Right renal pelvis (tissue), 4 donors: ENCODE data around the gene LAT. TPM values are rescaled to one million over a fixed set of nuclear protein-coding genes. Genes with fewer than 3 reads are reported as not detected.
A peak's percentile ranks its signal among the peaks of the same experiment; 100 is the strongest.

Source experiments
- DNase-seq, 4 donors: peaks; one replicate each; pipeline ENCODE4 v3.0.0-alpha.2; 2013; ENCODE audit warnings: low read depth in 4 of 4, low spot score in 3 of 4, missing footprints in 1 of 4
- polyA plus RNA-seq, 4 donors: library from polyadenylated mRNA; unstranded; fragments of 120-200 nt; gene quantifications; one replicate each; pipeline ENCODE4 v1.2.1, GENCODE V29; 2013; ENCODE audit not compliant: insufficient read length in 4 of 4

The LAT gene
- polyA plus RNA-seq, 4 donors: 4.5 to 10.1 (median 5.7) TPM

GRCh38 chr16:29007730-29008593 lies 23.1 kb downstream of the LAT start:
- no peak for DNase-seq

DNA sequence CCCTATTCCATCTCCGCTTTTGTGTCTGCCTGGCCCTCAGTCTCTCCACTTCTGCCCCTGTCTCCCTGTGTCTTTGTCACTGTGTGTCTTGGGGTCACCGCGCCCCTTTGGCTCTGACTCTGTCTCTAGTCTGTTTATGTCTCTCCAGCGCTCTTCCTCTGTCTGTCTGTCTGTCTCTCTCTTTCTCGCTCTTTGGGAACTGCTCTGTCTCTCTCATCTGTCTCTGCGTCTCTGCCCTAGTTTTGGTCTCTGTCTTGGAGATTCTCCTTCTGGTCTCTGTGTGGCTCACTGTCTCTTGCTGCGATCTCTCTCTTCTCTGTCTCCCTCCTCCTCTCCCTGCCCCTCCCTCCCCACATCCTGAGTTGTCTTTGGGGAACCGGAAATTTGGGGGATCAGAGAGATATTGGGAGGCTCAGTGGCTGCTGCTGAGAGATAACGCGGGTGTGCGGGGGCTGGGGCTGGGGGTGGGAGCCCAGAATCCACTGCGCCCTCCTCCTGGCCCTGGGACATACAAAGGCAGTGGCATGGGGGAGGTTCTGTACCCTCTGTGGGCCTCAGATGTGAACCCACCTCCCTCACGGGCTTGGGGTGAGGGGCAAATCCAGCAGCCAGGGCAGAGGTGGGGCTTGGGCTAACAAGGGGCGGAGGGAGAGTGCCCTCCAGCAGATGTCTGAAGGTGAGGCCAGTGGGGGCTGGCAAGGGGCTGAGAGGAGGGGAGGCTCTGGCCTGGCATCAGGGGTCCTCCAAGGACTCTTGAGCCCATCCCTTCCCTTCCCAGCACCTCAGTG lies 24.4 kb downstream of the LAT start:
- DNase-seq: no peak

GRCh38 chr16:29009838-29010166 lies 24.9 kb downstream of the LAT start:
- DNase-seq: no peak

DNA sequence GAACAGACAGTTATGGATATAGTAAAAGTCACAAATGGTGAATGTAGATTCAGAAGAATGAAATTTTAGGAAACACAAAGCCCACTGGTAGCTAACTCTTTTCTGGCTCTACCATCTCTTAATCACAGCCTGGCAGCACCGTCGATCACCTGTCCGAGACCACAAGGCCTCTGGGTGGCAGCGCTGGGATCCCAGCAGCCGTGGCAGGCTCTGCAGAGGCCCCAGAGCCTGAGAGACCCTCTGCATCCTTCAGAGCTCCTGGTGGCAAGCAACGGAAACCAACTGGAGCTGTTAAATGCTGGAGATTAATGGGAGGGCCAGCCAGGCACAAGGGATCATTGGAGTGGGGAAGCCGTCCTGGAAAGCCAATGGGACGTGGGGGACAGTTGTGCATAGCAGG lies 26.3 kb downstream of the LAT start:
- DNase-seq: no peak

GRCh38 chr16:29011851-29012250 lies 27.0 kb downstream of the LAT start:
- no peak for DNase-seq

DNA sequence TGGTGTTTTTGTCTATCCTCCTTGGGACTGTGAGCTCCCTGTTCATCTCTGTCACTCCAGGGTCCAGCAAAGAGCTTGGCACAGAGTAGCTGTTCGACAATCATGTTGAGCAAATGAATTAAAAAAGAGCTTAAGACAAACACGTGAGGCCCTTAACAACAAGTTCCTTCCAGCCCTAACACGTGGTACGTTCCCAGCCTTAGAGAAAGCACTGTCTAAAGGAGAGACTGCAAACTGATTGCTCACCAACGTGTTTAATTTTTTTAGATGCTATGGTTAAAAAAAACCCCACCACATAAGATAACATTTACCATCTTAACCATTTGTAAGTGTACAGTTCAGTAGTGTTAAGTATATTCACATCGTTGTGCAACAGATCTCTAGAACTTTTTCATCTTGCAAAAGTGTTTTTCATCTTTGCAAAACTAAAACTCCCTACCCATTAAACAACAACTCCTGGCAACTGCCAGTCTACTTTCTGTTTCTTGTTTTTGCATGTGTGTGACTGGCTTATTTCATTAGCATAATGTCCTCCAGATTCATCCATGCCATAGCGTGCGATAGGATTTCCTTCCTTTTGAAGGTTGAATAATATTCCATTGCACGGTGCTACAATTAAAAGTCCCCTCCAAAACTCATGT lies 28.2 kb downstream of the LAT start:
- DNase-seq: no peak

GRCh38 chr16:29014561-29015069 lies 29.8 kb downstream of the LAT start:
- DNase-seq: no peak

GRCh38 chr16:29022196-29022595 lies 37.3 kb downstream of the LAT start:
- DNase-seq: no peak

- DNase-seq: no peak
Measured at GRCh38 chr16:29023279-29024277, 38.7 kb downstream of the LAT start.

- no peak for DNase-seq
Measured at GRCh38 chr16:29024278-29024677, 39.4 kb downstream of the LAT start.

- DNase-seq: no peak
Measured at GRCh38 chr16:29025218-29025617, 40.4 kb downstream of the LAT start.

GRCh38 chr16:29025735-29026134 lies 40.9 kb downstream of the LAT start:
- no peak for DNase-seq

DNA sequence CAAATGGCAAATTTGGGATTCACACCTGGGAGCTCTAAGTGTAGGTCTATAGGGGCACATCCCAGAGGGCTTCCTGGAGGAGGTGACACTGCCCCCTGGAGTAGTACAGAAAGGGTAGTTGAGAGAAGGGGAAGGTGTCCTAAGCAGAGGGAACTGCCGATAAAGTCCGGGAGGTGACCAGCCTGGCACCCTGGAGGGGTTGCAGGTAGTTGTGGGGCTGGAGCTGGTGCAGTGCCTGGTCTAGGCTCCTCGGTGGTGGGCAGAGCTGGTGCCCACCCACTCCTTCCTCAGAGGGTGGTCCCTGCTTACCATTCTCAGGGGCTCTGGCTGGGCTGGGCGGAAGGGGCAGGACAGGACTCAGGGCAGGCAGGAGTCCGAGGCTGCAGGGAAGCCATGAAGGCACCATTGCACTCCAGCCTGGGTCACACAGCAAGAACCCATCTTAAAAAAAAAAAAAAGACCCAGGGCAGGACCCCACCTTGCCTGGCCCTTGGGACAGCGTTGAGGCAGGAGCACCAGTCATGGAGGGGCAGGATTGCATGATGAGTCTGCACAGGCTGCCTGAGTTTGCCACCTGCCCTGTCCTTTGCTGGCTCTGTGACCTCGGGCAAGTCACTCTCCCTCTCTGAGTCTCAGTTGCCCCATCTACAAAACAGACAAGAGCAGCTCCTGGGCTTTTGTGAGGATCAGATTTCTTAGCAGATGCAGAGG lies 43.8 kb downstream of the LAT start:
- no peak for DNase-seq

GRCh38 chr16:29029168-29029994 lies 44.5 kb downstream of the LAT start:
- peak in 2 of 4 donors; percentile 0 to 2 for DNase-seq

DNA sequence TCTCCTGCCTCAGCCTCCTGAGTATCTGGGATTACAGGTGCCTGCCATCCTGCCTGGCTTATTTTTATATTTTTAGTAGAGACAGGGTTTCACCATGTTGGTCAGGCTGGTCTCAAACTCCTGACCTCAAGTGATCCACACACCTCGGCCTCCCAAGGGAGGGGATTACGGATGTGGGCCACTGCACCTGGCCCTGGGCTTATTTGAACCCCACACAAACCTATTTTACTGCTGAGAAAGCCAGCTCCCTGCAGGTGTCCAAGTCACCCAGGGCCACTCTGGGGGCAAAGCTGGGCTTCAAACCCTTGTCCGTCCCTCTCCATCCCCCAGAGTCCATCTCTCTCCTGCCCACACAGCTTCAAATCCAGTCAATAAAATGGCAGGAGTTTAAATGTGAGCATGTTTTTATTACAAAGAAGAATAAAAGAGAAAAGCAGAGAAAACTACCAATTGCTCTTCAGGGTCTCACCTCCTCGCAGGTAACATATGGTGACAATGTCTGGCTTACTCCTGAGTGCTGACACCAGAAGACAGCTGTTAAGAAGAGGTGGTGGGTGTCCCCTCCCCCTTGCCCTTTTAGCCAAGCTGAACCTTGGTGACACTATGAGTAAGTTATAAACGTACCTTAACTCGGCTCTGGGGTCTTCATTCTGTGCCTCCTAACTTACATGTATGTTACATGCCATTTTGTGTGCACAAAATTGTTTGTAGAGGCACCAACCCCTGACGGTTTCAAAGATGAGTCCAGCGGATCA lies 45.4 kb downstream of the LAT start:
- DNase-seq: no peak
